Urinary bladder (tissue), 2 donors: Measurements from ENCODE around the gene FAM149B1. TPM values are rescaled to one million over a fixed set of nuclear protein-coding genes. Genes with fewer than 3 reads are reported as not detected.
A peak's percentile ranks its signal among the peaks of the same experiment; 100 is the strongest.

Experiments
- polyA plus RNA-seq: library from polyadenylated mRNA; stranded (reverse); fragments of 200-250 nt; gene quantifications from one replicate; pipeline ENCODE4 v1.2.3, GENCODE V29; 2013
- small RNA-seq: library from RNA; depleted of rRNA; stranded (forward); fragments of <200 nt; gene quantifications from one replicate; pipeline ENCODE3, GENCODE V24; 2014
- total RNA-seq: library from RNA; depleted of rRNA; stranded (reverse); fragments of >200 nt; gene quantifications from one replicate; pipeline ENCODE4 v1.2.3, GENCODE V29; 2014
- donor health status: healthy.

Gene FAM149B1
- total and polyA plus RNA-seq, 2 donors: 14.6 to 48.5 TPM

Small RNAs within 50 kb of the gene (small RNA-seq; reads per million reads assigned to genes)
- gene RF00019 (not detected), gene RNU6-833P (not detected), gene SNORA11F (2.3 reads per million, percentile 88 among the genes with 10 or more reads in this experiment)

Other genes with a start within 250 kb of the FAM149B1 start
- not detected for gene PLA2G12B, start 213.3 kb upstream of the FAM149B1 start, total RNA-seq
- gene PLA2G12B, start 213.3 kb upstream of the FAM149B1 start, polyA plus RNA-seq: not detected
- gene P4HA1, start 71.3 kb upstream of the FAM149B1 start, total RNA-seq: 143 TPM
- 21.5 TPM for gene P4HA1, start 71.3 kb upstream of the FAM149B1 start, polyA plus RNA-seq
- 1.3 TPM for gene NUDT13, start 57.7 kb upstream of the FAM149B1 start, total RNA-seq
- gene NUDT13, start 57.7 kb upstream of the FAM149B1 start, polyA plus RNA-seq: 2.1 TPM
- 29.1 TPM for gene ECD, start 111 bp upstream of the FAM149B1 start, total RNA-seq
- gene ECD, start 111 bp upstream of the FAM149B1 start, polyA plus RNA-seq: 16.2 TPM
- gene DNAJC9, start 79.1 kb downstream of the FAM149B1 start, total RNA-seq: 27.8 TPM
- 12.7 TPM for gene DNAJC9, start 79.1 kb downstream of the FAM149B1 start, polyA plus RNA-seq
- 52.9 TPM for gene MRPS16, start 84.5 kb downstream of the FAM149B1 start, total RNA-seq
- 58.4 TPM for gene MRPS16, start 84.5 kb downstream of the FAM149B1 start, polyA plus RNA-seq
- 2.2 TPM for gene CFAP70, start 190.7 kb downstream of the FAM149B1 start, total RNA-seq
- 0.56 TPM for gene CFAP70, start 190.7 kb downstream of the FAM149B1 start, polyA plus RNA-seq
- 54.0 TPM for gene ANXA7, start 245.9 kb downstream of the FAM149B1 start, total RNA-seq
- 103 TPM for gene ANXA7, start 245.9 kb downstream of the FAM149B1 start, polyA plus RNA-seq